T follicular helper cell (primary cell): ENCODE measurements around the gene DOK6.
"Not testable (repeated sequence)": the region's sequence is repeated elsewhere in the genome, so short reads cannot be mapped to it uniquely, and the experiment has no call there.

Experiments used
- DNase-seq: peaks from one replicate; pipeline ENCODE4 v3.0.0-alpha.2; 2020; ENCODE audit warnings: low read depth

The DOK6 gene

GRCh38 chr18:69871363-69871762 lies 470.7 kb downstream of the DOK6 start:
- DNase-seq, result no peak

DNA sequence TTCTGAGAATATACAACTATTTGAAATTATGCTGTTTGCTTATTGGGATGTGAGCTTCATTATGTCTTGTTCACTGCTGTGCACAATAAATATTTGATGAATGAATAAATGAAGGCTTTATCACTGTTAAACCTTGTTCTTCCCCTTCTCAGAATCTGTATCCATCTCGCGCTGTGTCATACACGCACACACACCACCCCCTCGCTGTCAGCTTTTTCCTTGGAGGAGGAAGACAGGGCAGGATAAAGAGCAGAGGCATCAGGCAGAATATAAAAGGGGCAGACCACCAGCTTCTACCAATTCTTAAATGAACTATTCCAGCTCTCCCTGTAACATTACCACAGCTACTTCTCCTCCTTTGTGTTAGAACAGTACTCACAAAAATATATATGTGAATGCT lies 472.0 kb downstream of the DOK6 start:
- no peak for DNase-seq

DNA sequence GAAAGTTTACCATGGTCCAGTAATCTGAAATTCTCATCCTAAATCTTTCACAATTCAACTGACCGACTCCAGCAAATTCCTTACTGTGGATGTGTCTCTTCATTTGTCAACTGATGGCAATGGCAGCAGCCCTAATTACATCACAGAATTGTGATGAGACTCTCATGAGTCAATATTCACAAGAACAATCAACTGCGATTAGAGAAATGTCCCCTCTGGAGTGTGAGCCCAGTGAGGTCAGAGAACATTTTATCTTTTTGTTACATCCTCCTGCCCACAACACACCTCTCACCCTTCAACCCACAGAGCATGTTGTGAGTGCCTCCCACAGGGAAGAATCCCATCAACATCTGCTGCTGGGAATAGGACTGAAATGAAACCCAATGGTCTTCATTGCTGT lies 473.4 kb downstream of the DOK6 start:
- DNase-seq, result no peak

DNA sequence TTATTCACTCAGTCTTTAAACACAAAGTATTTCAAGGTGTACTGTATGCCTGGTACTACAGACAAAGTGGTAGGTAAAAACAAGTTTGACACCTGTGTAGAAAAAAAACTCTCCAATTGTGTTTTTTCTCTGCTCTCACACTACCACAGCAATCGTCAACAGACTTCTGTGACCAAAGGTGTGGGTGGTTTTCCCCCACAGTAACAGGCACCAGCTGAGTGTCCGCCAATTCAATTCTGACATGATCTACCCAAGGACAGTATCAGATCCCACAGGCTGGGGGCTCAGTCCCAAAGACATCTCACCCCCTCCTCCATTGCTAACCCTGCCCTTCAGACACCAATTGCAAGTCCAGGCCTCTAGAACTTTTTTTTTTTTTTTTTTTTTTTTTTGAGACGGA lies 475.8 kb downstream of the DOK6 start:
- no peak for DNase-seq

DNA sequence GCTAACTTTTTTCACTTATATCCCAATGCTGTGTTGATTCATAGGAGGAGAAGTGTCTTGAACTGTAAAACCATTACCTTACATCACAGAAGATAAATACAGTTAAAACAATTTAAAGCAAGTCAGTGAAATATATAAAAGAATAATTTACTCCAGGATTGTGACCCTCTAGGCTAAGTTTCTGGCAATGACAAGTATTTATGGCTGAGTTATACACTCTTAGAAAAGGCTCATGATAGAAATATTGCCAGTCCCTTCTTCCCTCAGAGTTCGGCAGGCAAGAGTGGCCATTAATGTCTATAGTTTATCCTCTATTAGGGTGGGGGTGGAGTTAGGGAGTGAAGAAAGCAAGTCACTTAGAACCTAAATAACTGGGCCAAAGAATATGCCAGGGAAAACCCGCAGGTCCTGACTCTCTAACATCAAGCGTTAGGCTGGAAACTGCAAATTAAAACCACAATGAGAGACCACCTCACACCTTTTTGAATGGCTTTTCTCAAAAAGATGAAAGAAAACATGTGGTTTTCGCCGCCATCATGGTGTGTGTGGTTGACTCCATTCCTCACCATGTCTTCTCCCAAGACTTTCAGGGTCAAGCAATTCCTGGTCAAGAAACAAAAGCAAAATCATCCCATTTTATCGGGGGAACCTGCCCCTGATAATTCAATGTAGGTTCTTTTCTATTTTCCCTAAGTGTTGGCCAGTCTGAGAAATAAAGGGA lies 477.7 kb downstream of the DOK6 start:
- DNase-seq, result no peak

GRCh38 chr18:69879051-69879450 lies 478.4 kb downstream of the DOK6 start:
- DNase-seq, result not testable (repeated sequence)

GRCh38 chr18:69880083-69880482 lies 479.4 kb downstream of the DOK6 start:
- DNase-seq, result no peak

DNA sequence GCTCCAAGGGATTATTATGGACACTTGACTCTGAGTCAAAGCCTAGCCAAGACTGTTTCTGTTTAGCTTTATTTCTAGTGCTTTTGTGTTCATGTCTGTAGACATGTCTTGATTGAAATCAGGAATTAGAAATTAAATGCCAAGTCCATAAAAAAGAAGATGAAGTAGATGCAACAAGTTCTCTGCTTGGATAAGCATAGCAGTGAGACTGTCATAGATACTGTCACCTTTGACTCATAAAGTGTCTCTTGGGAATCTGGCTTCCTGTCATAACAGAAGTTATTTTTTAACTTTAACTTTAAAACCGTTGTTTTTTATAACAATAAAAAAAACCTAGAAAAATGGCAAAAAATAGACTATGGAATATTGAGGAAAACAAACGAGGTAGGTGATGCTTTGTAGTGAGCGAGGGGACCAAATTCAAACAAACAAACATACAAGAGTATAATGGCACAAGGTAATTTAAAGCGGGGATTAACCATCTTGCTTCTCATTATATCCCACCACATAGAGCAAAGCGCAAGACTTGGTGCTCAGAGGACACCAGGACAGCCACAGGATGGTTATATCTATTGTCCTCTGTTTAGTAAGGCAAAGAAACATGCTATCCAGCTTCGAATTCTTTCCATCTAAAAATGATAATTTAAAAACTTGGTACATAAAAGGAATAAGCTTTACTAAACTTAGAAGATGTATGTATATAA lies 482.4 kb downstream of the DOK6 start:
- no peak for DNase-seq

DNA sequence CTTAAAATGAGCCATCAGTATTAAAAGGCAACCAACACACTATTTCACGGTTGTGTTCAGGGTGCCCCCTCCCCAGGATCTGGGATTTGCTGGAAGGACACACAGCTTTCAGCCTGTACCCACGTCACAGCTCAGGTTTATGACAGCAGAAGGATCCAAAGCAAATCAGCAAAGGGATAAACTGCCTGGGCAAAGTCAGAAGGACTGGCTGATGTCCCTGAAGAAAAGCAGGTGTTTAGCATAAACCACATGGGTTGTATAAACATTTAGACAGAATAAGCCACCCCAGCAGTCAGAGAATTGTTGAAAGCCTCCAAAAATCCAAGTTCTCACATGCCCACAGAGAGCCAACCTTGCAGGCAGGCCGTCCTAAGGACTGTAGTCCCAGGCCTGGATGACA lies 483.1 kb downstream of the DOK6 start:
- DNase-seq, result no peak

DNA sequence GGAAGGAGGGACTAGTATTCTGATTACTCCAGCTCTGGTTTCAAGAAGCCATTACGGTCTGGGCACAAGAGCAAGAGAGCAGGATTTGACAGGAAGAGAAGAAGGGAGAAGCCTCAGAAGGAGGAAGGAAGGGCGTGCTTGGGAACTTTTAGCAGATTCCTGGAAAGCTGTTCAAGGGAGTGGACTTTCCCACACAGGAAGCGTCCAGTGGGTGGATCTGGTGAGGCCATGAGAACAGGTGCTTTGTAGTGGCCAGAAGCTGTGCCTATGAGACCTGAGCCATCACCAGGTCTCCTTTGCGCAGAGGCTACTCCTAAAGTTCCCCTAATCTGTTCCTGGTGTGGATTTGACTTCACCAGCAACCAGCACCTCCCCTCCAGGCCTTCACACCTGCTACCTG lies 484.7 kb downstream of the DOK6 start:
- no peak for DNase-seq

DNA sequence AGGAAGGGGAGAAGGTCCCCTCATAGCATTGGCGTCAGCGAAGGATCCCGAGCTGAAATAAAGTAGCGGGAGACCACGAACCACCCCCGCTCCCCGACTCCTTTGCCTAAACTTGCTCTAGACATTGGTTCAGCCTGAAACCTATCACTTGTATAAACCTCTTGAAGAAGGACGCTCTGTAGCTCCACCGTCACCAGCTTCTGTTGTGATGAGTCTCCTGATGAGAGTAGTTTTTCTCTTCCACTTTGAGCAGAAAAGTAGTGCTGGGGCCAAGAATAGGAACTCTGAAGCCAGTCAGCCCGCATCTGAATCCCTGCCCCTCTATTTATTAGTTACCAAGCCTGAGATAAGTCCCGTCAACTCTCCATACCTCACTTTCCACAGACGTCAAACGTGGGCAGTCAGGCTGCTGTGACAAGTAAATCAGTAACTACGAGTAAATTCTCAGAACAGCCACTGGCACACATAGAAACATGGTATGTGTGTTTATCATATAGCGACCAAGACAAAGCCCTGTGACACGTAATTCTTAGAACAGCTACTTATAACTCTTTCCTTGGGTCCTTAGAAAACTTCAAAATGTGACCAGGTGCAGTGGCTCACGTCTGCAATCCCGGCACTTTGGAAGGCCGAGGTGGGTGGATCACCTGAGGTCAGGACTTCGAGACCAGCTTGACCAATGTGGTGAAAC lies 485.3 kb downstream of the DOK6 start:
- peak; percentile 5 for DNase-seq

GRCh38 chr18:69887256-69887655 lies 486.6 kb downstream of the DOK6 start:
- no peak for DNase-seq

DNA sequence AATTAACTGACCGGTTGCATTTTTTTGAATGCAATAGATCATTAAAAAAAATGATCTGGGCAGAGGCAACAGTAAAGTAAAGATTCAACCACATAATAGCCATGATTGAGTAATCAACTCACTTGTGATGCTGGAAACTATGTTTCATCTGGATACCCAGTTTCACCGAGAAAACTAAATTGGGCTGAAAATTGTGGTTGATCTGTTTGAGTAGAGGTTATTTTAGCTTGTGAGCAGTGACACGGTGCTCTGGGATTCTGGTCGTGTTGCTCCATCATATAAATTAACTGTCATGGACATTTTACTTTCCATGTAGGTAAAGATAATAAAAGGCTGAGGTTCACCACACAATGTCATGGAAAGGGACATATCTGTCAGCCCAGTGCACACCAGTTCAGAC lies 488.3 kb downstream of the DOK6 start:
- no peak for DNase-seq

DNA sequence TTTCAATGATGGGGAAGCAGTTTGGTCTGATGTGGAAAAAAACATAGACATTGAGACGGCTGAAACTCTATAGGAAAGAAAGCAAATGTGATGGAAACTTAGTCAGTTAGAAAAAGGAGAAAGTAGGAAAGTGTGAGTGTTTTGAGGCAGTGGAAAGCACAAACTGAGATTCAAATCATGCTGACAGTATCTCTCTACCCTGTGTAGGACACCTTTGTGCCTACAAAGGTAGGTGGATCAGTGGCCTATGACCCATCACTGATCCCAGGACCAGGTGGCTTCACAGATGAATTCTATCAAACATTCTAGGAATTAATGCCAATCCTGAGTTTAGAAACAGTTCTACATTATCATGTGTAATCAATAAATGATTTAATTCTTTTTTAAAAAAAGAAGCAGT lies 489.9 kb downstream of the DOK6 start:
- DNase-seq, result no peak

- DNase-seq, result no peak
Measured at GRCh38 chr18:69894467-69894866, 493.8 kb downstream of the DOK6 start.

GRCh38 chr18:69895066-69896047 lies 494.7 kb downstream of the DOK6 start:
- no peak for DNase-seq

GRCh38 chr18:69897397-69898108 lies 496.9 kb downstream of the DOK6 start:
- no peak for DNase-seq

DNA sequence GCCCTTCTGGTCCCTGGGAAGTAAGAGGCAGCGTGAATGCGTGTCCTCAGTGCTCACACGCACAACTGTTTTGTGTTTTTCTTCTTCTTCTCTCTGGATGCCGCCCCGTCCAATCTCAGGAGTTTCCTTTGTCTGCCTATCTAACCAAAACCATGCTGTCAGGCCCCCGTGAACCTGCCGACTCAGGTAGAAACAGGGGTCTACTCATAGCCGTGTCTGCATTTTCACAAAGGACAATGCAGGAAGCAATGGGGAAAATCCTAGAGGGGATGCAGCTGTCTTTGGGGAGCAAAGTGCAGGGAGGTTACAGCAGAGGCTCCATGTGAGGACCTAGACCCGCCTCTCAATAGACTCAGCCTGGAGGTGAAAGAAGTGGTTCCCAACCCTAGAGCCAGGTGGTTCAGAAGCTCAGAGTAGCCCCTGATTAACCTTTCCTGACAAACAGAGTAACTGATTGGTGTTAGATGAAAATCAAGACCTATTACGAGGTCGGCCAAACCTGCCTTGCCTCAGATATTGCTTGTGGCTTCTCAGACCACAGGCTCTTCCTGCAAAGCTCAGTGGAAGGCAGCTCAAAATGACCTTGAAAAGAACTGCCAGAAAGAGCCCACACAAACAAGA lies 497.7 kb downstream of the DOK6 start:
- no peak for DNase-seq
